AG09309 (cell line): ENCODE data around the gene CALML4.

Experiments used
- DNase-seq: peaks from one replicate; pipeline ENCODE4 v3.0.0-alpha.2; 2010; ENCODE audit warnings: low read depth
- H3K4me3 ChIP-seq: 2 replicates; pipeline ENCODE4 v1.5.1; 2011; ENCODE audit warnings: mild to moderate bottlenecking, low read depth, low read length, moderate library complexity; ENCODE audit not compliant: control insufficient read depth
- CTCF ChIP-seq: IDR thresholded peaks from 2 replicates; pipeline ENCODE4 v1.5.1; 2011; ENCODE audit warnings: mild to moderate bottlenecking, low read depth, low read length, inconsistent platforms; ENCODE audit not compliant: insufficient read depth, control insufficient read depth; ENCODE audit errors: missing control alignments

CALML4 gene

GRCh38 chr15:68188647-68189046, 16.5 kb downstream of the CALML4 start:
- TF ChIP-seq CTCF: no peak
- no peak for DNase-seq
- H3K4me3 ChIP-seq: no peak overlapping the region

GRCh38 chr15:68187559-68187958, 17.6 kb downstream of the CALML4 start:
- TF ChIP-seq CTCF: no peak
- peak; percentile 13 for DNase-seq
- no peak overlapping the region for H3K4me3 ChIP-seq

- no peak overlapping the region for H3K4me3 ChIP-seq
- TF ChIP-seq CTCF: no peak
- peak; percentile 41 for DNase-seq
These were observed 18.3 kb downstream of the CALML4 start for GRCh38 chr15:68186671-68187397.

GRCh38 chr15:68184616-68185480, 20.3 kb downstream of the CALML4 start:
- no peak overlapping the region for H3K4me3 ChIP-seq
- no peak for TF ChIP-seq CTCF
- DNase-seq: no peak

GRCh38 chr15:68183616-68184315, 21.4 kb downstream of the CALML4 start:
- no peak for TF ChIP-seq CTCF
- H3K4me3 ChIP-seq: no peak overlapping the region

GRCh38 chr15:68177742-68178141, 27.4 kb downstream of the CALML4 start:
- DNase-seq: no peak
- no peak for TF ChIP-seq CTCF

More at GRCh38 chr15:68183616-68184315, 21.4 kb downstream of the CALML4 start:
- DNase-seq: peak; percentile 28

More at GRCh38 chr15:68177742-68178141, 27.4 kb downstream of the CALML4 start:
- H3K4me3 ChIP-seq: no peak overlapping the region
